Liver (tissue), 9 donors: ENCODE measurements around the gene PTPN18. TPM values are rescaled to one million over a fixed set of nuclear protein-coding genes. Genes with fewer than 3 reads are reported as not detected.

ENCODE experiments used
- DNase-seq: peaks from one replicate; pipeline ENCODE4 v3.0.0-alpha.2; 2017; ENCODE audit warnings: low spot score
- H3K27ac ChIP-seq, 2 donors: one replicate each; pipeline ENCODE4 v1.7.0; 2013; ENCODE audit warnings: inconsistent platforms in 2 of 2, low read length in 2 of 2, control low read depth in 1 of 2, low read depth in 1 of 2, mild to moderate bottlenecking in 1 of 2
- H3K27me3 ChIP-seq, 4 donors: one replicate each; pipeline versions ENCODE4 v1.6.1 to v1.7.0; 2013; ENCODE audit warnings: low read length in 3 of 4, inconsistent platforms in 1 of 4, mild to moderate bottlenecking in 1 of 4, moderate library complexity in 1 of 4; ENCODE audit not compliant: control insufficient read depth in 4 of 4, insufficient read depth in 4 of 4
- H3K36me3 ChIP-seq, 4 donors: one replicate each; pipeline versions ENCODE4 v1.6.1 to v1.7.0; 2013; ENCODE audit warnings: low read length in 3 of 4, mild to moderate bottlenecking in 3 of 4, low read depth in 1 of 4, moderate library complexity in 1 of 4; ENCODE audit not compliant: control insufficient read depth in 4 of 4, insufficient read depth in 3 of 4
- H3K4me1 ChIP-seq, 4 donors: one replicate each; pipeline versions ENCODE4 v1.6.1 to v1.7.0; 2013; ENCODE audit warnings: low read length in 3 of 4, mild to moderate bottlenecking in 3 of 4, moderate library complexity in 1 of 4; ENCODE audit not compliant: control insufficient read depth in 4 of 4, insufficient read depth in 4 of 4
- H3K4me3 ChIP-seq, 3 donors: one replicate each; pipeline versions ENCODE4 v1.6.1 to v1.7.0; 2013; ENCODE audit warnings: low read length in 3 of 3, control low read depth in 1 of 3, low read depth in 1 of 3, mild to moderate bottlenecking in 1 of 3
- H3K9ac ChIP-seq, 2 donors: one replicate each; pipeline ENCODE4 v1.7.0; 2013; ENCODE audit warnings: low read length in 2 of 2, mild to moderate bottlenecking in 2 of 2, moderate library complexity in 2 of 2, control low read depth in 1 of 2, low read depth in 1 of 2
- H3K9me3 ChIP-seq, 4 donors: one replicate each; pipeline versions ENCODE4 v1.6.1 to v1.7.0; 2013; ENCODE audit warnings: low read length in 3 of 4; ENCODE audit not compliant: control insufficient read depth in 4 of 4
- CTCF ChIP-seq: fragments of 150-350 bp; IDR thresholded peaks from 2 replicates; pipeline ENCODE4 v1.5.1; 2017; ENCODE audit warnings: improper control_type of control experiment, low read depth, low read length; ENCODE audit not compliant: missing input control
- EGR1 ChIP-seq, 2 donors: IDR thresholded peaks; 2 replicates each; pipeline ENCODE4 v1.6.1; 2016 to 2018; ENCODE audit warnings: antibody characterized with exemption in 2 of 2, low read depth in 2 of 2
- FOXA1 ChIP-seq: IDR thresholded peaks from 2 replicates; pipeline ENCODE4 v1.6.1; 2016; ENCODE audit warnings: antibody characterized with exemption
- FOXA2 ChIP-seq: IDR thresholded peaks from 2 replicates; pipeline ENCODE4 v1.6.1; 2016; ENCODE audit warnings: antibody characterized with exemption
- HNF4A ChIP-seq, 2 donors: conservative IDR thresholded peaks; 2 replicates each; pipeline ENCODE4 v1.6.1; 2016; ENCODE audit warnings: antibody characterized with exemption in 2 of 2, mild to moderate bottlenecking in 2 of 2
- HNF4G ChIP-seq: IDR thresholded peaks from 2 replicates; pipeline ENCODE4 v1.6.1; 2016; ENCODE audit warnings: antibody characterized with exemption
- NR2F2 ChIP-seq: IDR thresholded peaks from 2 replicates; pipeline ENCODE4 v1.6.1; 2016; ENCODE audit warnings: antibody characterized with exemption
- RAD21 ChIP-seq, 2 donors: IDR thresholded peaks; 2 replicates each; pipeline ENCODE4 v1.6.1; 2016; ENCODE audit warnings: antibody characterized with exemption in 2 of 2, mild to moderate bottlenecking in 2 of 2
- REST ChIP-seq: IDR thresholded peaks from 2 replicates; pipeline ENCODE4 v1.6.1; 2016; ENCODE audit warnings: antibody characterized with exemption, mild to moderate bottlenecking
- RXRA ChIP-seq, 2 donors: IDR thresholded peaks; 2 replicates each; pipeline ENCODE4 v1.6.1; 2017 to 2018; ENCODE audit warnings: antibody characterized with exemption in 2 of 2, mild to moderate bottlenecking in 1 of 2
- SP1 ChIP-seq: IDR thresholded peaks from 2 replicates; pipeline ENCODE4 v1.6.1; 2018; ENCODE audit warnings: antibody characterized with exemption, mild to moderate bottlenecking
- WGBS: extraction: QIAGEN DNeasy Blood & Tissue Kit; methylation state at CpG from one replicate; pipeline ENCODE4 v1.1.7; 2013; 5-methylcytosine and 5-hydroxymethylcytosine counted together
- polyA plus RNA-seq, 2 donors: library from polyadenylated mRNA; stranded (reverse) in 1 of 2; unstranded in 1 of 2; fragments of 200-250 nt in 1 of 2; fragments of >200 nt in 1 of 2; fragmentation: Nextera tagmentation in 1 of 2; extraction: Ambion mirVana in 1 of 2; gene quantifications; one replicate each; pipeline versions ENCODE4 v1.2.1 to v1.2.3, GENCODE V29; 2013 to 2015
- total RNA-seq, 2 donors: library from RNA; depleted of rRNA; stranded (reverse); fragments of >200 nt; gene quantifications; one replicate each; pipeline ENCODE4 v1.2.3, GENCODE V29; 2014
- TF ChIP-seq, protein P1 (sequence below): IDR thresholded peaks from 2 replicates; pipeline ENCODE4 v1.6.1; 2016; ENCODE audit warnings: antibody characterized with exemption
- TF ChIP-seq, protein P2 (sequence below): IDR thresholded peaks from 2 replicates; pipeline ENCODE4 v1.6.1; 2016; ENCODE audit warnings: antibody characterized with exemption
- TF ChIP-seq, protein P3 (sequence below): IDR thresholded peaks from 2 replicates; pipeline ENCODE4 v1.6.1; 2016; ENCODE audit warnings: antibody characterized with exemption
- donor health status: healthy.
- donor health status: healthy.
- donor health status: healthy.
- donor health status: healthy.
- donor health status: healthy.

PTPN18 gene
- total and polyA plus RNA-seq, 4 donors: 14.0 to 28.6 (median 16.7) TPM

DNA sequence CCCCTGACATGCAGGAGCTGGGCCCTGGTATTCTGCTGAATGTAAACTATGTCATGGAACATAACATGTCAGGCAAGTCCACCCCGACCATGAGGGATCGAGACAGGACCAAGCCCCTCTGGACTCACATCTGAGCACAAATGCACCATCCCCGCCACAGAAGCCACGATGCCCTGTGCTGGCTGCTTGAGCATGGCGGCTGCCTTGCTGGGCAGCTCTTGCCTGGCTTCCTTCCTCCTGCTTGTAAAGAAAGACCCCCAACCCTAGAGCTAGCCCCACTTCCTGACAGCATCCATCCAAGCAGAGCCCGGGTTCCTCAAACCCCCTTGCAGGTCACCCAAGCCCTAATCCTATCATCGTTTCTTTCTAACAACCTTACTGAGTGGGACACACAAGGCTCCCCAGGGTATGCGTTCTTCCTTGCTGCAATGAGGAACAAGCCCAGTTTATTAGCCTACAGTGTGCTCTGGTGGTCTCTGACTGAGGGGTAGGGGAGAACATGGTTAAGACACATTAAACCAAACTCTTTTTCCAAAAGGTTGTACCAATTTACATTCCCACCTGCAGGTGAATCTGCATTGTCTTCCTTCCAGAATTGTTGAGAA lies 26.6 kb downstream of the PTPN18 start:
- Histone ChIP-seq H3K9me3 (no peaks in the 10 kb centered on the region), H3K27me3 (no peaks in the 10 kb centered on the region), H3K27ac (no peak overlapping the region), H3K4me3 (no peak overlapping the region), H3K4me1 (peaks cover 0 to 10% (median 5%) of the 10 kb centered on the region in 4 donors), H3K36me3 (no peaks in the 10 kb centered on the region), H3K9ac (no peak overlapping the region)
- WGBS: 97% methylated on average over 8 of the region's 8 CpGs
- TF ChIP-seq EGR1 (IDR thresholded peaks at IDR 0.05; ENCODE audit: low read depth in 2 of 2) (no peak), REST (no peak), HNF4A (conservative IDR thresholded peaks at IDR 0.05) (no peak), RXRA (IDR thresholded peaks at IDR 0.05) (no peak), HNF4G (no peak), FOXA1 (no peak), NR2F2 (no peak), FOXA2 (no peak), RAD21 (IDR thresholded peaks at IDR 0.05) (no peak), SP1 (no peak)
- TF ChIP-seq, protein P1, sequence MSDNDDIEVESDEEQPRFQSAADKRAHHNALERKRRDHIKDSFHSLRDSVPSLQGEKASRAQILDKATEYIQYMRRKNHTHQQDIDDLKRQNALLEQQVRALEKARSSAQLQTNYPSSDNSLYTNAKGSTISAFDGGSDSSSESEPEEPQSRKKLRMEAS: no peak
- TF ChIP-seq, protein P2, sequence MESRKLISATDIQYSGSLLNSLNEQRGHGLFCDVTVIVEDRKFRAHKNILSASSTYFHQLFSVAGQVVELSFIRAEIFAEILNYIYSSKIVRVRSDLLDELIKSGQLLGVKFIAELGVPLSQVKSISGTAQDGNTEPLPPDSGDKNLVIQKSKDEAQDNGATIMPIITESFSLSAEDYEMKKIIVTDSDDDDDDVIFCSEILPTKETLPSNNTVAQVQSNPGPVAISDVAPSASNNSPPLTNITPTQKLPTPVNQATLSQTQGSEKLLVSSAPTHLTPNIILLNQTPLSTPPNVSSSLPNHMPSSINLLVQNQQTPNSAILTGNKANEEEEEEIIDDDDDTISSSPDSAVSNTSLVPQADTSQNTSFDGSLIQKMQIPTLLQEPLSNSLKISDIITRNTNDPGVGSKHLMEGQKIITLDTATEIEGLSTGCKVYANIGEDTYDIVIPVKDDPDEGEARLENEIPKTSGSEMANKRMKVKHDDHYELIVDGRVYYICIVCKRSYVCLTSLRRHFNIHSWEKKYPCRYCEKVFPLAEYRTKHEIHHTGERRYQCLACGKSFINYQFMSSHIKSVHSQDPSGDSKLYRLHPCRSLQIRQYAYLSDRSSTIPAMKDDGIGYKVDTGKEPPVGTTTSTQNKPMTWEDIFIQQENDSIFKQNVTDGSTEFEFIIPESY: no peak
- no peak for DNase-seq

- no peak overlapping the region for H3K4me3 ChIP-seq
- H3K36me3 ChIP-seq: no peaks in the 10 kb centered on the region
- no peaks in the 10 kb centered on the region for H3K27me3 ChIP-seq
- no peaks in the 10 kb centered on the region for H3K9me3 ChIP-seq
- 85% methylated on average over 3 of the region's 3 CpGs for WGBS
- TF ChIP-seq CTCF: no peak
- TF ChIP-seq, protein P3, sequence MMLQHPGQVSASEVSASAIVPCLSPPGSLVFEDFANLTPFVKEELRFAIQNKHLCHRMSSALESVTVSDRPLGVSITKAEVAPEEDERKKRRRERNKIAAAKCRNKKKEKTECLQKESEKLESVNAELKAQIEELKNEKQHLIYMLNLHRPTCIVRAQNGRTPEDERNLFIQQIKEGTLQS: no peak
- DNase-seq: no peak
- H3K4me1 ChIP-seq: peaks cover 0 to 8% (median 2%) of the 10 kb centered on the region in 4 donors
- H3K27ac ChIP-seq: no peak overlapping the region
- no peak overlapping the region for H3K9ac ChIP-seq
These were observed 29.9 kb downstream of the PTPN18 start for GRCh38 chr2:130385709-130386108.
